GM18868 (cell line): ENCODE data around the gene CCHCR1.
A peak's percentile ranks its signal among the peaks of the same experiment; 100 is the strongest.
"Not testable (repeated sequence)": the region's sequence is repeated elsewhere in the genome, so short reads cannot be mapped to it uniquely, and the experiment has no call there.

ENCODE experiments used
- ATAC-seq: cut with Tn5 transposase; IDR thresholded peaks from one replicate; pipeline ENCODE4 v1.9.1; 2021; ENCODE audit warnings: mild to moderate bottlenecking, moderate library complexity; ENCODE audit not compliant: unreplicated experiment

The CCHCR1 gene, protein sequence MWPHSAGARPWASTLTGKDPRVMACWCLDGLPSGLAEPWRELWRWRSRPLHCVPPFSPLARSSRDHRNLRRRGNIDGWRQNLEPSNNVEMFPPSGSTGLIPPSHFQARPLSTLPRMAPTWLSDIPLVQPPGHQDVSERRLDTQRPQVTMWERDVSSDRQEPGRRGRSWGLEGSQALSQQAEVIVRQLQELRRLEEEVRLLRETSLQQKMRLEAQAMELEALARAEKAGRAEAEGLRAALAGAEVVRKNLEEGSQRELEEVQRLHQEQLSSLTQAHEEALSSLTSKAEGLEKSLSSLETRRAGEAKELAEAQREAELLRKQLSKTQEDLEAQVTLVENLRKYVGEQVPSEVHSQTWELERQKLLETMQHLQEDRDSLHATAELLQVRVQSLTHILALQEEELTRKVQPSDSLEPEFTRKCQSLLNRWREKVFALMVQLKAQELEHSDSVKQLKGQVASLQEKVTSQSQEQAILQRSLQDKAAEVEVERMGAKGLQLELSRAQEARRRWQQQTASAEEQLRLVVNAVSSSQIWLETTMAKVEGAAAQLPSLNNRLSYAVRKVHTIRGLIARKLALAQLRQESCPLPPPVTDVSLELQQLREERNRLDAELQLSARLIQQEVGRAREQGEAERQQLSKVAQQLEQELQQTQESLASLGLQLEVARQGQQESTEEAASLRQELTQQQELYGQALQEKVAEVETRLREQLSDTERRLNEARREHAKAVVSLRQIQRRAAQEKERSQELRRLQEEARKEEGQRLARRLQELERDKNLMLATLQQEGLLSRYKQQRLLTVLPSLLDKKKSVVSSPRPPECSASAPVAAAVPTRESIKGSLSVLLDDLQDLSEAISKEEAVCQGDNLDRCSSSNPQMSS

DNA sequence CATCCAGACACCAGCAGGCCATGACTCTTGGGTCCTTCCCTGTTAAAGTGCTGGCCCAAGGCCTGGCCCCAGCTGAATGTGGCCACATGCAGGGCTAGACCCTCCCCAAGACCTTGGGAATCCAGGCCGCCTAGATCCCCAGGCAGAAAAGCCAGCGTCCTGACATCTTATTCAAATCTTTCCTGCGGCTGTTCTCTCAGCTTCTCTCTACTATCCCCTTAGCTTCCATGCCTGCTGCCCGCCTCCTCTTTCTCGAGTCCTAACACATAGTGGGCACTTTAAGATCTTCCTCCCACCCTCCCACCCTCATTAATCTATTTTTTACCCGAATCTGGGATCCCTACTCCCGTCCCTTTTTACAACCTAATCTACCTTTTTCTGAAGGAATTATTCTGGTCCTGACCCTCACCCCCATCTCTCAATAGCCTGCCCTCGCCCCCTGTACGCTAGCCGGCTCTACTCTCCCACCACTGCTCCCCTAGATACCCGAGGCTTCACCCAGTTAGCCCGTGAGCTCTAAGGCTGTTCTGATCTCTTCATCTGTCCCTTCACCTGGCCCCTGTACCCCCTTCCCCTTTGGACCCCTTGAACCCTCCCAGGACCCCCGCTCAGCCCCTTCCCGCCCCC lies at the start of gene CCHCR1:
CCHCR1 (minus strand) TSS at position 290 of the 627 bp plus-strand sequence; CDS start at position 88, 202 bp downstream.
- ATAC-seq = no peak

DNA sequence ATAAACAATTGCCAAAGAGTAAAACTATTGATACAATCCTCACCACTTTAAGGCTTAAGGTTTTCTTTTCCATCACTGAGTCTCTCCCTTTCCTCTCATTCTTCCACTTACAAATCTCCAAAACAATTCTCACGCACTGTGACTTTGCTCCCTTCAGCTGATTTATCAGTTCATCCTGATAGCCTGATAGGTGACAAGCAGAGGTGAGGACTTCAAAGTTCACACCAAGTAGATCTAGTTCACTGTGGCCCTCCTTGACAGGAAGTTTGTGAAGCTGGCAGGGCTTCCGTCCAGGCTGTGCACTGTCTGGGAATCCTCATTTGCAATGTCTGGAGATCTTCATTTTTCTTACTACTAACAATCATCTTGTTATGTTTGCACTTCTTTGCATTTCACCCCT lies 48.0 kb upstream of the CCHCR1 start:
- ATAC-seq = no peak

DNA sequence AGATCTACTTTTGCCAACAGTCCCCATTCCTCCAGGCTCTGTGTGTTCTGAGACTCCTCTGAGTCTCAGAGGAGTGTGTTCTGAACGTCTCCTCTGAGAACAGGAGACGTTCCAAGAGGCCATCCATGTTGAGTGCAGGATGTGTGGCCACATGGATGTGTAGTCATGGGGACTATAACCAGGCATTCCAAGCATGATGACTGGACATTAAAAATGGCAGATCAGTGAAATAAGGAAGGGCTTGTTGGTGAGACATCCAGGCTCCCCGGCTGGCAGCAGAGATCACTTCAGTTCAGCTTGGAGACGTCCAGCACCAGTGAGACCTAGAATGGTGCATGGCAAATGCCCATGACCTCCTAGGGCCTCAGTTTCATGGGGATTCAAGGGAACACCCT lies 47.1 kb upstream of the CCHCR1 start:
- no peak for ATAC-seq

- ATAC-seq = peak; percentile 55
Observed at GRCh38 chr6:31203345-31203979, 45.9 kb upstream of the CCHCR1 start.

DNA sequence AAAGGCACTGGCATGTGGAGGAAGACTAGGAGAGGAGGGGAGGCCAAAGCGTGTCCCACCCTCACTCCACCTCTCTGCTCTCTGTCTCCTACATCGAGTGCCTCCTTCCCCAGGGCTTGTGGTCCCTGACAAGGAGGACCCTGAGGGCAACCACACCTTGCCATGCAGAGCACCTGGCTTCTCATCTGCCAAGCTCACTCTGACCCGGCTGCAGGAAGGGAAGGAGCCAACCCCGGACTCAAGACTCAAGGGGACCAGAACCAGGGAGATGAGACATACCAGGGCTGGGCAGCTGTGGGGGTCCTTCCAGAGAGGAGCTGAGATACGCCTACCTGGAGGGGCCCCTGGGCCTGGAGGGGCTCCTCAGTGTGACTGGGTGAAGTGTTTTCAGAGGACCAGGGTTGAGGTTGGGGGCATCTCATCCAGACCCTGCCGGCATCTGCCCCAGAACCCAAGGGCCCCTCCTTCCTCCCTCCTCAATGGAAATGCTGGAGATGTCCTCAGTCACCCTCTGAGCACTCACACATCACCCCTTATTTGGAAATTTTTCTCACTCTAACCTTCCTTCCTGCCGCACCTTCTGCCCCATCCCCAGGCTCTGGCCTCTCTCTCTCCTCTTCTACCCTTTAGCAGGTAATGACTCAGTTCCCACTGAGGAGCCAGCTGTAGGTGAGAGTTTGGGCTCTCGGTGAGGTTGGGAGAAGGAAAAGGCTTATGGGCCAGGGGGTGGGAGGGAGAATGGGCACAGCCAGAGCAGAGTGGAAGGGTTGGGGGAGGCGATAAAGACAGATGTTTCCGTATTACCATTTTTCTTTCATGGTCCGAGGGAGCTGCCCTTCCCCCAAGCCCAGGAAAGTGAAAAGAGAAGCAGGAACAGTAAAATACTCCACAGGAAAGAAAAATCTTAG lies 44.9 kb upstream of the CCHCR1 start:
- ATAC-seq = no peak

GRCh38 chr6:31199105-31199452 lies 41.5 kb upstream of the CCHCR1 start:
- ATAC-seq = not testable (repeated sequence)

GRCh38 chr6:31197559-31198305 lies 40.1 kb upstream of the CCHCR1 start:
- ATAC-seq = peak; percentile 79

DNA sequence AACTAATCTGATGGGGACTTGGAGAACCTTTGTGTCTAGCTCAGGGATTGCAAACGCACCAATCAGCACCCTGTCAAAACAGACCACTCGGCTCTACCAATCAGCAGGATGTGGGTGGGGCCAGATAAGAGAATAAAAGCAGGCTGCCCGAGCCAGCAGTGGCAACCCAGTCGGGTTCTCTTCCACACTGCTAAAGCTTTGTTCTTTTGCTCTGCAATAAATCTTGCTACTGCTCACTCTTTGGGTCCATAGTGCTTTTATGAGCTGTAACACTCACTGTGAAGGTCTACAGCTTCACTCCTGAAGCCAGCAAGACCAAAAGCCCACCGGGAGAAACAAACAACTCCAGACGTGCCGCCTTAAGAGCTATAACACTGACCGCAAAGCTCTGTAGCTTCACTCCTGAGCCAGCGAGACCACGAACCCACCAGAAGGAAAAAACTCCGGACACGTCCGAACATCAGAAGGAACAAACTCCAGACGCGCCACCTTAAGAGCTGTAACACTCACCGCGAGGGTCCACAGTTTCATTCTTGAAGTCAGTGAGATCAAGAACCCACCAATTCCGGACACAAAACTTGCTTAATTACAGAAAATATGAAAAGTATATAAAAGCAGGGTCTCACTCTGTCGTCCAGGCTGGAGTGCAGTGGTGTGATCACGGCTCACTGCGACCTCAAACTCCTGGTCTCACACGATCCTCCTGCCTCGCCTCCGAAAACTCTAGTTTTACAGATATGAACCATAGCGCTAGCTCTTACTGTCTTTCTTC lies 38.8 kb upstream of the CCHCR1 start:
- not testable (repeated sequence) for ATAC-seq

- ATAC-seq = not testable (repeated sequence)
Observed at GRCh38 chr6:31195308-31195979, 37.8 kb upstream of the CCHCR1 start.

- no peak for ATAC-seq
Observed at GRCh38 chr6:31194061-31194834, 36.6 kb upstream of the CCHCR1 start.

DNA sequence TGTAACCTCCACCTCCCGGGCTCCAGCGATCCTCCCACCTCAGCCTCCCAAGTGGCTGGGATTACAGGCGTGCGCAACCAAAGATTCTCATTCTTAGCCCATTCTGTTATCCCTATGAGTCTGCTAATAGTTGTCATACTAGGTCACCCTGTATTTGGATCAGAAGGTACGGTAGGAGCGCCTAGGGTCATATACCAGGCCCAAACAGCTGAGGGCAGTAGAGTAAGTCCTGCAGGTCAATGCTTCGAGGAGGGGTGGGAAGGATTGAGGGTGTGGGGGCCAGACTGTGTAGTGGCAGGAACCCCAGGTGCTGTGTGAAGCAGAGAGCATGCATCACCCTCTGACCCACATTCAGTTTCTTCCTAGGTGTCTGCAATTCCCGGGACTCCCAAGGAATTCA lies 35.6 kb upstream of the CCHCR1 start:
- ATAC-seq = no peak

GRCh38 chr6:31192431-31193105 lies 35.0 kb upstream of the CCHCR1 start:
- ATAC-seq = not testable (repeated sequence)

GRCh38 chr6:31190488-31190887 lies 32.9 kb upstream of the CCHCR1 start:
- no peak for ATAC-seq

- not testable (repeated sequence) for ATAC-seq
Observed at GRCh38 chr6:31189223-31189622, 31.6 kb upstream of the CCHCR1 start.

- ATAC-seq = no peak
Observed at GRCh38 chr6:31187780-31188194, 30.2 kb upstream of the CCHCR1 start.

- no peak for ATAC-seq
Observed at GRCh38 chr6:31186052-31186734, 28.6 kb upstream of the CCHCR1 start.
